HG03354 (cell line): ENCODE data around the gene ANKRD27.
"Not testable (repeated sequence)": the region's sequence is repeated elsewhere in the genome, so short reads cannot be mapped to it uniquely, and the experiment has no call there.

ENCODE experiments used
- ATAC-seq: cut with Tn5 transposase; IDR thresholded peaks from one replicate; pipeline ENCODE4 v1.9.1; 2021; ENCODE audit warnings: mild to moderate bottlenecking; ENCODE audit not compliant: unreplicated experiment, poor library complexity, severe bottlenecking

The ANKRD27 gene

GRCh38 chr19:32615569-32615968 lies 59.4 kb downstream of the ANKRD27 start:
- no peak for ATAC-seq

- no peak for ATAC-seq
These were observed 60.1 kb downstream of the ANKRD27 start for GRCh38 chr19:32614916-32615315.

GRCh38 chr19:32613008-32613407 lies 62.0 kb downstream of the ANKRD27 start:
- no peak for ATAC-seq

- ATAC-seq: no peak
These were observed 63.8 kb downstream of the ANKRD27 start for GRCh38 chr19:32611161-32611560.

GRCh38 chr19:32607479-32607878 lies 67.5 kb downstream of the ANKRD27 start:
- no peak for ATAC-seq

- ATAC-seq: no peak
These were observed 68.7 kb downstream of the ANKRD27 start for GRCh38 chr19:32606289-32606688.

- no peak for ATAC-seq
These were observed 69.4 kb downstream of the ANKRD27 start for GRCh38 chr19:32605544-32605943.

GRCh38 chr19:32603961-32604360 lies 71.0 kb downstream of the ANKRD27 start:
- no peak for ATAC-seq

- peak; percentile 44 for ATAC-seq
These were observed 75.2 kb downstream of the ANKRD27 start for GRCh38 chr19:32599736-32600157.

GRCh38 chr19:32599258-32599657 lies 75.7 kb downstream of the ANKRD27 start:
- no peak for ATAC-seq

GRCh38 chr19:32598022-32598421 lies 77.0 kb downstream of the ANKRD27 start:
- no peak for ATAC-seq

- no peak for ATAC-seq
These were observed 79.5 kb downstream of the ANKRD27 start for GRCh38 chr19:32595491-32595890.

- no peak for ATAC-seq
These were observed 81.0 kb downstream of the ANKRD27 start for GRCh38 chr19:32594021-32594420.

- not testable (repeated sequence) for ATAC-seq
These were observed 87.1 kb downstream of the ANKRD27 start for GRCh38 chr19:32587747-32588504.

GRCh38 chr19:32581705-32582179 lies 93.2 kb downstream of the ANKRD27 start:
- peak; percentile 2 for ATAC-seq

GRCh38 chr19:32580901-32581704 lies 93.9 kb downstream of the ANKRD27 start, which contains the start of gene PDCD5:
PDCD5 (plus strand) TSS chr19:32581190; CDS start chr19:32581262, 72 bp downstream.
- peak; percentile 95 for ATAC-seq

- ATAC-seq: peak; percentile 28
These were observed 94.6 kb downstream of the ANKRD27 start for GRCh38 chr19:32580353-32580900.

GRCh38 chr19:32576790-32577189 lies 98.2 kb downstream of the ANKRD27 start:
- no peak for ATAC-seq

- ATAC-seq: no peak
These were observed 101.5 kb downstream of the ANKRD27 start for GRCh38 chr19:32573492-32573794.

GRCh38 chr19:32572700-32573491 lies 102.1 kb downstream of the ANKRD27 start:
- ATAC-seq: not testable (repeated sequence)
